Measurements from ENCODE around the gene GRHL1. TPM values are rescaled to one million over a fixed set of nuclear protein-coding genes. Genes with fewer than 3 reads are reported as not detected.

GRHL1 gene
- total and polyA plus RNA-seq, 9 of the 15 experiments (the other 6 are each of a cell fraction or from before 2014, with no cell fraction given) = 1.7 to 6.1 (median 4.7) TPM

DNA sequence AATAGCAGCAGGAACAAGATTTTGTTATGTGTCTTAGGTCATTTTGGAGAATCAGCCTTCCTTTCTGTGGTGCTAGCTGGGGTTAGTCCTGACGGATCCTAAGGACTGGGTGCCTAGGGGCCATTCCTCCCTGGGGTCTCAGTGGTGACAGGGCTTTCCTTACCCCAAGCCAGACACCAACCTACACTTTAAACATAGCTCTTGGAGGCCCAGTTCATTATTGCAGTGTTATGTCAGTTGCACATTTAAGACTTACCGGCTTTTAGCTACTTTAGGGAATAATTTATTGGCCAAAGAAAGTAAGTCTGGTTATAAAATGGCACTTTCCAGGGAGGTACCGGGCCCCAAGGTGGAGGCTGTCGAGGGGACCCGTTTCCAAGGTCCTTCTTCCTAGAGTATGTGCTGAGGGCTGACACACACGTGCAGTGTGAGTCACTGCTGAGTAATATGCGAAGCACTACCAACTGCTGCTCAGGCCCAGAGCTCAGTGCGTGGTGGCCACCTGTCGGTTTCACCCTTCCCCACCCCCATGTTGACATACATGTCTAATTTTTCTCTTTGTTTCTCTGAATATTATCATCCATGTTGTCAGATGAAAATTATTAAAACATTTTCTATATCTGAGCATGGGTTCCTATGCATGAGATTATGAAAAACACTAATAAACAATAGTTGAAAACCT, 37.0 kb upstream of the GRHL1 start (continued):
- peak; percentile 69 for TF ChIP-seq ARID1B (IDR thresholded peaks at IDR 0.05)
- no peak for TF ChIP-seq CBX2 (IDR thresholded peaks at IDR 0.05; ENCODE audit: insufficient read depth, low read length, poor library complexity, severe bottlenecking)
- TF ChIP-seq, protein P1, sequence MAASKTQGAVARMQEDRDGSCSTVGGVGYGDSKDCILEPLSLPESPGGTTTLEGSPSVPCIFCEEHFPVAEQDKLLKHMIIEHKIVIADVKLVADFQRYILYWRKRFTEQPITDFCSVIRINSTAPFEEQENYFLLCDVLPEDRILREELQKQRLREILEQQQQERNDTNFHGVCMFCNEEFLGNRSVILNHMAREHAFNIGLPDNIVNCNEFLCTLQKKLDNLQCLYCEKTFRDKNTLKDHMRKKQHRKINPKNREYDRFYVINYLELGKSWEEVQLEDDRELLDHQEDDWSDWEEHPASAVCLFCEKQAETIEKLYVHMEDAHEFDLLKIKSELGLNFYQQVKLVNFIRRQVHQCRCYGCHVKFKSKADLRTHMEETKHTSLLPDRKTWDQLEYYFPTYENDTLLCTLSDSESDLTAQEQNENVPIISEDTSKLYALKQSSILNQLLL (CRISPR knock-in tag; IDR thresholded peaks at IDR 0.05; ENCODE audit: borderline replicate concordance) = no peak
- TF ChIP-seq CBFB (CRISPR knock-in tag; IDR thresholded peaks at IDR 0.05) = no peak
- TF ChIP-seq, protein P2, sequence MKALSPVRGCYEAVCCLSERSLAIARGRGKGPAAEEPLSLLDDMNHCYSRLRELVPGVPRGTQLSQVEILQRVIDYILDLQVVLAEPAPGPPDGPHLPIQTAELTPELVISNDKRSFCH (CRISPR knock-in tag; IDR thresholded peaks at IDR 0.05) = no peak
- TF ChIP-seq, protein P2 (tag; IDR thresholded peaks at IDR 0.05) = no peak
- TF ChIP-seq NFRKB (IDR thresholded peaks at IDR 0.05; ENCODE audit: low read depth) = no peak
- no peak for TF ChIP-seq U2AF2 (optimal IDR thresholded peaks at IDR 0.05; ENCODE audit: low read depth, low read length)
- TF ChIP-seq ZNF121 (CRISPR knock-in tag; conservative IDR thresholded peaks at IDR 0.05) = no peak
- 0 out of 2 replicates have a peak, but pooled peaks have one; percentile 13 for TF ChIP-seq ZNF134 (CRISPR knock-in tag; conservative IDR thresholded peaks at IDR 0.05)
- TF ChIP-seq BRF1 (IDR thresholded peaks at IDR 0.05; ENCODE audit: borderline replicate concordance, extremely low read depth, insufficient read length) = no peak
- no peak for TF ChIP-seq ZNF224 (CRISPR knock-in tag; IDR thresholded peaks at IDR 0.05)
- peak; percentile 77 for TF ChIP-seq FOXK1 (CRISPR knock-in tag; IDR thresholded peaks at IDR 0.05; ENCODE audit: borderline replicate concordance)
- TF ChIP-seq, protein P3, sequence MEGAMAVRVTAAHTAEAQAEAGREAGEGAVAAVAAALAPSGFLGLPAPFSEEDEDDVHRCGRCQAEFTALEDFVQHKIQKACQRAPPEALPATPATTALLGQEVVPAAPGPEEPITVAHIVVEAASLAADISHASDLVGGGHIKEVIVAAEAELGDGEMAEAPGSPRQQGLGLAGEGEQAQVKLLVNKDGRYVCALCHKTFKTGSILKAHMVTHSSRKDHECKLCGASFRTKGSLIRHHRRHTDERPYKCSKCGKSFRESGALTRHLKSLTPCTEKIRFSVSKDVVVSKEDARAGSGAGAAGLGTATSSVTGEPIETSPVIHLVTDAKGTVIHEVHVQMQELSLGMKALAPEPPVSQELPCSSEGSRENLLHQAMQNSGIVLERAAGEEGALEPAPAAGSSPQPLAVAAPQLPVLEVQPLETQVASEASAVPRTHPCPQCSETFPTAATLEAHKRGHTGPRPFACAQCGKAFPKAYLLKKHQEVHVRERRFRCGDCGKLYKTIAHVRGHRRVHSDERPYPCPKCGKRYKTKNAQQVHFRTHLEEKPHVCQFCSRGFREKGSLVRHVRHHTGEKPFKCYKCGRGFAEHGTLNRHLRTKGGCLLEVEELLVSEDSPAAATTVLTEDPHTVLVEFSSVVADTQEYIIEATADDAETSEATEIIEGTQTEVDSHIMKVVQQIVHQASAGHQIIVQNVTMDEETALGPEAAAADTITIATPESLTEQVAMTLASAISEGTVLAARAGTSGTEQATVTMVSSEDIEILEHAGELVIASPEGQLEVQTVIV (CRISPR knock-in tag; IDR thresholded peaks at IDR 0.05; ENCODE audit: borderline replicate concordance) = no peak
- no peak for TF ChIP-seq LARP7 (IDR thresholded peaks at IDR 0.05)
- TF ChIP-seq ZC3H11A (IDR thresholded peaks at IDR 0.05; ENCODE audit: low read depth, low read length) = no peak
- 0 out of 2 replicates have a peak, but pooled peaks have one; percentile 26 for TF ChIP-seq SMC3 (conservative IDR thresholded peaks at IDR 0.05; ENCODE audit: insufficient read depth, low read depth, low read length)
- 0 out of 2 replicates have a peak, but pooled peaks have one; percentile 16 for TF ChIP-seq CC2D1A (IDR thresholded peaks at IDR 0.05)
- TF ChIP-seq ARID2 (IDR thresholded peaks at IDR 0.05) = no peak
- no peak for TF ChIP-seq FIP1L1 (IDR thresholded peaks at IDR 0.05; ENCODE audit: low read depth, low read length, poor library complexity, severe bottlenecking)
- 0 out of 2 replicates have a peak, but pooled peaks have one; percentile 46 for TF ChIP-seq ZNF24 (IDR thresholded peaks at IDR 0.05)
- TF ChIP-seq ZNF347 (CRISPR knock-in tag; IDR thresholded peaks at IDR 0.05; ENCODE audit: low read depth) = no peak
- TF ChIP-seq ZNF282 (CRISPR knock-in tag; IDR thresholded peaks at IDR 0.05) = no peak

Data from K562 (cell line).